ENCODE results near the gene MYO7A.

- TF ChIP-seq CTCF (IDR thresholded peaks at IDR 0.05) (no peak), POLR2A (IDR thresholded peaks at IDR 0.05) (no peak)
Measured at GRCh38 chr11:77199137-77199745, 71.2 kb downstream of the MYO7A start.

Measured in body of pancreas (tissue), 4 donors.